ENCODE data around the gene NAXD.

Gene NAXD

DNA sequence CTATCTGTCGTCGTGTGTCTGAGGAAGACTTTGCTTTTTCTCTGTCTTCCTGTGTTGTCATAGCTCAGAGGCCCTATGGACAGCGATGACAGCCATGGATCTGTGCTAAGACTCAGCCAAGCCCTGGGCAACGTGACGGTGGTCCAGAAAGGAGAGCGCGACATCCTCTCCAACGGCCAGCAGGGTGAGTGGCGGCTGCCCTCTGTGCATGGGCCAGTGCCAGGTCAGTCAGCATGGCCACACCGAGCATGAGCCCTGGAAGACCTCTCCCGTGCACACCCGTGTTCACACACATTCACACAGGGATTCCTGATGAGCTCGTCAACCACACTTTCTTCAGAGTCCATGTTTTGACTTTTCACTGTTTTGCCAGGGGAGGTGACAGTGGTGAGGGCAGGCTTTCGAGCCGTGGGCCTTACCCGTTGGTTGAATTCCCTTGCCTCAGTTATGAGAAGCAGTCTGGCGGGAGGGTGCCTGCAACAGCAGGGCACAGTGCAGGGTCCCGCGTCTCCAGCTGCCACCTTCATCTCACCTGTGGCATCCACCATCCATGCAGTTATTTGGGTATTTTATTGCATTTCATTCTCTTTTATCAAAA is 20.2 kb downstream of the NAXD start:
- TF ChIP-seq CTCF (IDR thresholded peaks at IDR 0.05; ENCODE audit: low read length, missing control alignments) = no peak
- DNase-seq (ENCODE audit: low read depth) = no peak
- H3K4me3 ChIP-seq (replicated peaks; ENCODE audit: low read depth, low read length) = no peak overlapping the region

DNA sequence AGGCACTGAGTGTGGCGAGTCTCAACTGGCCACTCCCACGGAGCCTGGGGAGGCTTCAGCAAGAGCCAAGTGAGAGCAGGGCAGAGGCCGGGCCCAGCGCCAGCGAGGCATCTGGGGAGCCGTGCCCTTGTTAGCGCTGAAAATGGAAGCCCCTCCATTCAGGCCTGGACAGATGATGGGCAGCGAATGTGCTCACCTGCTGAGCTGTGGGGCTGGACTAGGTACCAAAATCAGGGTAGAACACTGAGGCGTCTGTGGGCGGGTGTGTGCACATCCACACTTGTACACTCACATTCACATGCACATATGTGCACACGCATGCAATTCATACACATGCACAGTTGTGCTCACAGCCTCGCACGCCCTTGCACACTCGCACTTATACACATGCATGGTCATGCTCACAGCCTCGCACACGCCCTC is 20.7 kb downstream of the NAXD start:
- no peak for DNase-seq (ENCODE audit: low read depth)
- no peak overlapping the region for H3K4me3 ChIP-seq (replicated peaks; ENCODE audit: low read depth, low read length)
- no peak for TF ChIP-seq CTCF (IDR thresholded peaks at IDR 0.05; ENCODE audit: low read length, missing control alignments)

GRCh38 chr13:110636701-110637201 is 21.4 kb downstream of the NAXD start:
- no peak for DNase-seq (ENCODE audit: low read depth)
- no peak for TF ChIP-seq CTCF (IDR thresholded peaks at IDR 0.05; ENCODE audit: low read length, missing control alignments)
- no peak overlapping the region for H3K4me3 ChIP-seq (replicated peaks; ENCODE audit: low read depth, low read length)

GRCh38 chr13:110637275-110637674 is 21.9 kb downstream of the NAXD start:
- H3K4me3 ChIP-seq (replicated peaks; ENCODE audit: low read depth, low read length) = no peak overlapping the region
- no peak for DNase-seq (ENCODE audit: low read depth)
- no peak for TF ChIP-seq CTCF (IDR thresholded peaks at IDR 0.05; ENCODE audit: low read length, missing control alignments)

- no peak for DNase-seq (ENCODE audit: low read depth)
- TF ChIP-seq CTCF (IDR thresholded peaks at IDR 0.05; ENCODE audit: low read length, missing control alignments) = no peak
- H3K4me3 ChIP-seq (replicated peaks; ENCODE audit: low read depth, low read length) = no peak overlapping the region
Observed at GRCh38 chr13:110637747-110638146, 22.4 kb downstream of the NAXD start.

GRCh38 chr13:110638257-110638656 is 22.9 kb downstream of the NAXD start:
- H3K4me3 ChIP-seq (replicated peaks; ENCODE audit: low read depth, low read length) = no peak overlapping the region
- no peak for TF ChIP-seq CTCF (IDR thresholded peaks at IDR 0.05; ENCODE audit: low read length, missing control alignments)

More at GRCh38 chr13:110638257-110638656, 22.9 kb downstream of the NAXD start:
- DNase-seq (ENCODE audit: low read depth) = no peak

Data from fibroblast of pulmonary artery (primary cell).